ENCODE measurements around the gene C10orf143. TPM values are rescaled to one million over a fixed set of nuclear protein-coding genes. Genes with fewer than 3 reads are reported as not detected.

C10orf143 gene
- total RNA-seq, 1 donor from 2014 or later = 3.7 TPM

DNA sequence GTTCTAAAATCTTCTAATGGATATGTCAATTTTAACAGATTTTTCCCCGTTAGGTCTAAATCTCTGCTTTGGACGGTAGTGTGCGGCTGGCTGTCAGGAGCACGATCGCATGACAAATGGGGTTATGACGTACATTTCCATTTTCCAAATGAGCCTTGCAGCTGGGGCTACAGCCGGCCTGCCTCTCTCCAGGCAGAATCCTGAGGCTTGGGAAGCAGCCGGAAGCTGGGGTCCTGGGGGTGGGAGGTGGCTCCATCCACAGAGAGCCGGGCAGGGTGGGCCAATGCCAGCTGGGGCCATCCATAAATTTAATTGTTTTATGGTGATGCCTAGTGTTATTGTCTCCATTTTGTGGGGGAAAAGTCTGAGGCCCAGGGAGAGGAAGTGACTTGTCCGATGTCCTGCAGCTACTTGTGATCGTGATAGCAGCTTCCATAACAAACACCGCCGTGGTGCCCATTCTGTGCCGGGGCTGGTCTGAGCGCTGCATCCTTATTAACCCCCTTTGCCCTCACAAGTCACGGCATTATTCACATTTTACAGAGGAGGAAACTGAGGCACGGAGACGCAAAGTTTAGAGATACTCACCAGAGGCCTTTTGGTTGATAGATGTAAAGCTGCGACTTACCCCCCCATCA, 93.5 kb downstream of the C10orf143 start:
- no peak for DNase-seq (ENCODE audit: low spot score)

DNA sequence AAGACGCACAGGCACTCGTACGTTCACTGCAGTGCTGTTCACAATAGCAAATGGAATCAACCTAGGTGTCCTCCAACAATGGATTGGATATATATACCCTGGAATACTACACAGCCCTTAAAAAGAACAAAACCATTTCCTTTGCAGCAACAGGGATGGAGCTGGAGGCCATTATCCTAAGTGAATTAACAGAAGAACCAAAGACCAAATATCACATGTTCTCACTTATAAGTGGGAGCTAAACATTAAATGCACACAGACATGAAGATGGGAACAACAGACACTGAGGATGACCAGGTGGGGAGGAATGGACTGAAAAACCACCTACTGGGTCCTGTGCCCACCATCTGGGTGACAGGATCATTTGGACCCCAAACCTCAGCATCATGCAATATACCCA, 94.5 kb downstream of the C10orf143 start:
- DNase-seq (ENCODE audit: low spot score) = no peak

DNA sequence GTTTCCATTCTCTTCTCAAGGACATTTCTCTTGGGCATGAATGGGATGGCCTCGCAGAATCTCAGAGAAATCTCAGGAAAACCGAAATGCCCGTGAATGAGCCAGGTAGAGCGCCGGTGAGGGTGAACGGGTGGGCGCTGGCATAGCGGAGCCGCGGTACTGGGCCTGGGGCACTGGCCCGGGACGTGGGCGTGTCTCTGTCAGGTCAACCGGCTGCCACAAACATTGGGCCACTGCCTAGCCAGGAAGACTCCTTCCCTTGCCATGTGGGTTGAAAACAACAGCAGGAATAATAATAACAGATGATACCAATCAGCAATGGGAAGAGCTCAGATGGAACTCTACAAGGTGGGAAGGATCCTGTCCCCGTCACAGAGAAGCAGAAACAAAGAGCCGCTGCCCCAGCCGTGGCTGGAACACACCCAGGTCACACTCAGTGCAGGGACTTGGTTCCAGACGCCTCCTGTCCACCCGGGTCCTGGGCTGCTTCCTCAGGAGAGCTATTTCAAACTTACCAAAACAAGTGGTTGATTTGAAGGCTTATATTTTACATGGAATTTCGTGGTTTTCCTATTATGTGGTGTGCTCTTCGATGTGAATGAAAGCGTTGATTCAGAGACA, 95.4 kb downstream of the C10orf143 start:
- DNase-seq (ENCODE audit: low spot score) = no peak

DNA sequence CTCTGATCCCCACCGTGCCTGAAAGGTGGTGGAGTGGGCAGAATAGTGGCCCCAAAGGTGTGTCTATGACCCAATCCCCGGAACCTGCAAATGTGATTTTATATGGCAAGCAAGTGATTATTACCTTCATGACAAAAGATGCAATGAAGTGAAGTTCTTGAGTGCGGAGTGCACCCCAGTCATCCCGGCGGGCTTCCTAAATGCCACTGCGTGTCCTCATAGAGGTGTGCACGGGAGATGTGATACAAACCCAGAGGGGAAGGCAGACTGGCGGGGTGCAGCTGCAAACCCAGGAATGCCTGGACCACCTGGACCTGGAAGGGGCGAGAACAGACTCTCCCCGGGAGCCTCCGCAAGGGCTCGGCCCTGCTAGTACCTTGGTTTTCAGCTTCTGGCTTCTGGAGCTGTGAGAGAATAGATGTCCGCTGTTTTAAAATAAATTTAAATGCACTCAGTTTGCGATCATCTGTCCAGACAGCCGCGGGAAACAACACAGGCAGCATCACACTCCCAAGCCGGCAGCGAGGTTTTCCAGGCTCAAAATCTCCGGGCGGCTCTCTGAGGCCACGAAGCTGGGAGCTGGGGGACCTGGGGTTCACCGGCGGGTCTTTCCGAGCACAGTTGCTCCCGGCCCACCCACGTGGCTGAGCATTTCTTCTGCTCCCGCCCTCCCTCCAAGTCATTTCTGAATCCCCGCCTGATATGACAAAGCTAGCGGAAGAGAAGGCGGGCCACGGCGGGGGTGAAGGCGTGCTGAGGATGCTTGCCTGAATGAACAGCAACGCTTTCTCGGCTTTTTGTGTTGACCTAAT, 96.2 kb downstream of the C10orf143 start:
- no peak for DNase-seq (ENCODE audit: low spot score)

Other genes starting within 250 kb of the C10orf143 start
- gene EBF3, start 146.6 kb downstream of the C10orf143 start, total RNA-seq = 28.6 TPM
- gene GLRX3, start 25.6 kb upstream of the C10orf143 start, total RNA-seq = 72.0 TPM